AG04449 (cell line): ENCODE data around the gene RIMS4.
"Not testable (repeated sequence)": the region's sequence is repeated elsewhere in the genome, so short reads cannot be mapped to it uniquely, and the experiment has no call there.

Experiments used
- CTCF ChIA-PET: fragments of 350-600 bp; formaldehyde crosslinking; extraction: SDS; loops from one replicate; lab custom pipeline; 2021; ENCODE audit warnings: antibody characterized with exemption; lab: Yijun Ruan, JAX
- POLR2A ChIA-PET: fragments of 400-600, 350-600 bp; formaldehyde crosslinking; extraction: SDS; loops from one replicate; lab custom pipeline; 2020; ENCODE audit warnings: antibody characterized with exemption, inconsistent platforms; lab: Yijun Ruan, JAX
- DNase-seq: peaks from one replicate; pipeline ENCODE4 v3.0.0-alpha.2; 2010; ENCODE audit warnings: low read depth, low spot score
- H3K4me3 ChIP-seq: 2 replicates; pipeline ENCODE4 v1.5.1; 2011; ENCODE audit warnings: low read depth, mild to moderate bottlenecking, control low read depth, low read length
- TF ChIP-seq, protein P1 (sequence below): IDR thresholded peaks from one replicate; pipeline ENCODE4 v1.5.1; 2011; ENCODE audit warnings: mild to moderate bottlenecking, moderate library complexity, low read length, control low read depth, inconsistent platforms; ENCODE audit not compliant: insufficient read depth; ENCODE audit errors: missing control alignments

The RIMS4 gene

DNA sequence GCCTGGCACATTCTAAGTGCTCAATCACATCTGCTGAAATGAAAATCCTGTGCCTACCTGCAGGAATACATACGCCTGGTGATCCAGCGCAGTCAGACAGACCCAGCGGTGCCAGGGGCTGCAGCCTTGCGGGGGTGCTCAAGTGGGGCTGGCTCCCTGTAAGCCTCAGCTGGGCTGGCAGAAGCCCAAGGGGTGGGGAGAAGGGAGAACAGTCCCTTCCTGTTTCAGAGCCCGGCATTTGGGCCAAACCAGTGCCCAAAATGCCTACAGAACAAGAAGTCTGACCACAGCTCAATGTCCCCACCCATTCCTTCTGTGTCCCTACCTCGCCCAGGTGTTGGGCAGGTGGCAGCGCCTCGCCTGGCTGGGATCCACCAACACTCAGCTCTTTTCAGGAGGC is 42.1 kb downstream of the RIMS4 start:
- no peak for DNase-seq
- POLR2A ChIA-PET = no interaction called here
- H3K4me3 ChIP-seq = no peak overlapping the region
- TF ChIP-seq, protein P1, sequence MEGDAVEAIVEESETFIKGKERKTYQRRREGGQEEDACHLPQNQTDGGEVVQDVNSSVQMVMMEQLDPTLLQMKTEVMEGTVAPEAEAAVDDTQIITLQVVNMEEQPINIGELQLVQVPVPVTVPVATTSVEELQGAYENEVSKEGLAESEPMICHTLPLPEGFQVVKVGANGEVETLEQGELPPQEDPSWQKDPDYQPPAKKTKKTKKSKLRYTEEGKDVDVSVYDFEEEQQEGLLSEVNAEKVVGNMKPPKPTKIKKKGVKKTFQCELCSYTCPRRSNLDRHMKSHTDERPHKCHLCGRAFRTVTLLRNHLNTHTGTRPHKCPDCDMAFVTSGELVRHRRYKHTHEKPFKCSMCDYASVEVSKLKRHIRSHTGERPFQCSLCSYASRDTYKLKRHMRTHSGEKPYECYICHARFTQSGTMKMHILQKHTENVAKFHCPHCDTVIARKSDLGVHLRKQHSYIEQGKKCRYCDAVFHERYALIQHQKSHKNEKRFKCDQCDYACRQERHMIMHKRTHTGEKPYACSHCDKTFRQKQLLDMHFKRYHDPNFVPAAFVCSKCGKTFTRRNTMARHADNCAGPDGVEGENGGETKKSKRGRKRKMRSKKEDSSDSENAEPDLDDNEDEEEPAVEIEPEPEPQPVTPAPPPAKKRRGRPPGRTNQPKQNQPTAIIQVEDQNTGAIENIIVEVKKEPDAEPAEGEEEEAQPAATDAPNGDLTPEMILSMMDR = no peak
- CTCF ChIA-PET = interaction anchor here (4.6 kb wide), 1 partner anchor 21 kb away, joined by 25 read pairs; no protein-coding TSS in a partner anchor

DNA sequence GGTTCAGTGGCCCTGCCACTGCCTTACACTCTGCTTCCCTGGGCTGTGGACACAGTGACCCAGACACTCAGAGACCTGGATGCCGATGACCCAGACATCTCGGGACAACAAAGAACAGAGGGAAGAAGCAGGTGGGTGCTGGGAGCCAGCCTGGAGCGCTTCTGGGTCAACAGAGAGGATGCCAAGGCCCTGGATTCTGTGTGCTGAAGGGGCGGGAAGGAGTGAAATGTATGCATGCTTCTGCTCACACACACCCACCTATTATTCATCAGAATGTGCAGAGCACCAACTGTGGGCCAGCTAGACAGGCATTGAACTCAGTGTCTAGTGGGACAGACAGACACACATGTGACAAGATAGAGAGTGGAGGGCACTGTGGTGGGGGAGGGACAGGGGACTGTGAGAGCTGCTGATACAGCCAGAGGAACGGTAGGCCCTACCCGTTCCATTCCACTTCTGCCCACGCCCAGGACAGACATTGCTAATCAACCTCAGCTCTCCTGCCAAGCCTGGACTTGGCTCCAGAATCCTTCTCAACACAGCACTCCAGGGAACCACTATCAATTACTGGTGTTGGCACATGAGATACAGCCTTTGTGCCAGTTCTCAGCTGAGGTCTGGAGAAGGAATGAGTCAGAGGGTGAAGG is 44.5 kb downstream of the RIMS4 start:
- ChIA-PET POLR2A (no interaction called here), CTCF (interaction anchor here (0.8 to 4.6 kb wide), 3 partner anchors 10 to 37 kb away, joined by 3 to 25 read pairs (median 3); no protein-coding TSS in a partner anchor)
- no peak overlapping the region for H3K4me3 ChIP-seq
- TF ChIP-seq, protein P1 = no peak
- DNase-seq = no peak

DNA sequence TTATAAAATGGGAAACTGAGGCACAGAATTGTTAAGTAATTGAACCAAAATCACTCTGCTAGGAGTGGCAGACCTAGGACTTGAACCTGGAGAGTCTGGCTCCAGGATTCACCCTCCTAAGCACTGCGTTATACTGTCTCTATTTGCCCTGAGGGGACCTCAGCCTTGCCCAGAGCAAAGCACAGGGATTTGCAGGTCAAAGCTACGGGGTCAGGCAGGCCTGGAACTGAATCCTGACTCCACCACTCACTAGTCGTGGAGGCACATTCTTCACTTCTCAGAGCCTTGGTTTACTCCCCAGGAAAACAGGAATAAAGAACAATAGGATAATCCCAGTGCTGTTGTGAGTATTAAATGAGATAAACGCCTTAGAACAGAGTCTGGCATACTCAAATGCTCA is 45.3 kb downstream of the RIMS4 start:
- no peak for DNase-seq
- CTCF ChIA-PET = interaction anchor here (1.3 kb wide), 1 partner anchor 9 kb away, joined by 3 read pairs; no protein-coding TSS in a partner anchor
- TF ChIP-seq, protein P1 = no peak
- POLR2A ChIA-PET = no interaction called here
- H3K4me3 ChIP-seq = no peak overlapping the region

DNA sequence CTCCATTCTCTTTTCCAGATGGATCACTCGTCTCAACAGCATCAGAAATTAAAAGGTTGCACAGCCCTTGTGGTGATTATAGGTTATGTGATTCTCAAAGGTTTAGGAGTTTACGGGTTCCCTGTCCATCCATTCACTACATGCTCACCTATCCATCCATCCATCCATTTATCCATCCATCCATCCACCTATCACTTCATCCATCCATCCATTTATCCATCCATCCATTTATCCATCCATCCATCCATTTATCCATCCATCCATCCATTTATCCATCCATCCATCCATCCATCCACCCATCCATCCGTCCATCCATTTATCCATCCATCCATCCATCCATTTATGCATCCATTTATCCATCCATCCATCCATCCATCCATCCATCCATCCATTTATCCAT is 46.5 kb downstream of the RIMS4 start:
- CTCF ChIA-PET, POLR2A ChIA-PET, DNase-seq, H3K4me3 ChIP-seq: not testable (repeated sequence)

DNA sequence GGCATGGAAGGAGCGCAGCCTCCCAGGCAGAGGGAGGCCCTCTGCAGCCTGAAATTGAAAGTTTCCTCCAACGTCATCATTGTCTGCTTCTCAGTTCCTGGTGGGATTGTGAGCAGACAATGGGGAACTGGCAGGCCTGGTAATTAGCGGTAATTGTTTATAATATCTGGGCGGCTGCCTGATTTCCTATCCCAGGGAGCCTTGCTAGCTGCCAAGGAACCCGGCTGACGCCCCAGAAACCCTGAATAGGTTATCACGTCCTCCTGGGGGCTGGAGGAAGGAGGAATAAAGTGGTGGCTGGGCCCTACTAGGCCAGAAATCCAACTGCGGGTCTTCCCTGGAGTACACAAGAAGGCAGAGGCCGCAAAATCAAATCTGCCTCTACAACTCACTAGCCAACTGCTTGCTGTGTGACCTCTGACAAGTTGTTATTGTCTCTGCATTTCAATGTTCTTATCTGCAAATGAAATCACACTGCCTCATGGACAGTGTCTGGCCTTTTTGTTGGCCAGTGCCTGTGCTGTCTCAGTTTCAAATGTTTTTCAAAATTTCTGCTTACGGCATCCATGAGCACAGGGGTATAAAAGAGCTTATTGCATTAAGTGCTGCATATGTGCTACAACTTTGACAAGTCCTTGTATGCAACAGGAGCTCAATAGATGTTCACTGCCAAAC is 47.7 kb downstream of the RIMS4 start:
- CTCF ChIA-PET = no interaction called here
- TF ChIP-seq, protein P1 = no peak
- H3K4me3 ChIP-seq = no peak overlapping the region
- no peak for DNase-seq
- POLR2A ChIA-PET = no interaction called here

DNA sequence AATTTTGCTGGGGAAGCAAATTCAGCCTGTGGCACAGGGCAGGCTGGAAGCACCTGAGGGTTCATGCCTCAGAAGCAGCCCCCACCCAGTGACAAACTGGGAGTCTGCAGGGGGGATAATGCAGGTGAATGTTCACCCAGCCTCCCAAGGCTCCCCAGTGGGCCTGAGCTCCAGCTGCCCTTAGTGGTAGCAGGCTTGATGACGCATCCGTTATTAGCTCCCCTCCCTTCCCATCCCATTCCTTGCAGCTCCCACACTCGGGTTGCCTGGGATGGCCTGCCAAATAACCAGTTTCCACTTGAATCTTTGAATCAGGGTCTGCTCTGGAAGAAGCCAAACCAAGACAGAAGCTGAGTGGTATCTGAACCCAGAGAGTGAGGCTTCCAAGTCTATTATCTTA is 48.9 kb downstream of the RIMS4 start:
- DNase-seq = no peak
- no peak overlapping the region for H3K4me3 ChIP-seq
- TF ChIP-seq, protein P1 = no peak
- POLR2A ChIA-PET = no interaction called here
- CTCF ChIA-PET = interaction anchor here (0.8 to 6.1 kb wide), 2 partner anchors 9 to 14 kb away, joined by 4 to 44 read pairs; no protein-coding TSS in a partner anchor
